Stimulated activated CD4-positive, alpha-beta T cell treated with anti-CD3 and anti-CD28 coated beads, Interleukin-4, amount 100 ng/mL, for 24 hours (primary cell): ENCODE results near the gene ZNF280B.
"Not testable (repeated sequence)": the region's sequence is repeated elsewhere in the genome, so short reads cannot be mapped to it uniquely, and the experiment has no call there.

Source experiments
- DNase-seq: peaks from one replicate; pipeline ENCODE4 v3.0.0-alpha.2; 2020

ZNF280B gene

DNA sequence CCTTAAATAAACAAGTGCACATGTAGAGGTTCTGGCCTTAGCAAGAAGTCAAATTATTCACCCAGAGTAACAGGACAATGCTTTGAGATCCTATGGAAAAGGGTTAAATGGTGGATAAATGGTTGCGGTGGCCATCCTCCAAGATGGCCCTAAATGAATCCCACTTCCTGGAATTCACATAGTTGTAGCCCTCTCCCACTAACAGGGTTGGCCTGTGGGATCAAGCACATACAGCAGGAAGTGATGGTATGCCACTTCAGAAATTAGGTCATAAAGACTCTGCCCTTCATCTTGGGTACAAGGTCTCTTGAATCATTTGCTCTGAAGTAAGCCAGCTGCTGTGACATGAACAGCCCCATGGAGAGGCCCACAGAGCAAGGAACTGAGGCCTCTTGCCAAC is 1.8 kb downstream of the ZNF280B start:
- DNase-seq = no peak

DNA sequence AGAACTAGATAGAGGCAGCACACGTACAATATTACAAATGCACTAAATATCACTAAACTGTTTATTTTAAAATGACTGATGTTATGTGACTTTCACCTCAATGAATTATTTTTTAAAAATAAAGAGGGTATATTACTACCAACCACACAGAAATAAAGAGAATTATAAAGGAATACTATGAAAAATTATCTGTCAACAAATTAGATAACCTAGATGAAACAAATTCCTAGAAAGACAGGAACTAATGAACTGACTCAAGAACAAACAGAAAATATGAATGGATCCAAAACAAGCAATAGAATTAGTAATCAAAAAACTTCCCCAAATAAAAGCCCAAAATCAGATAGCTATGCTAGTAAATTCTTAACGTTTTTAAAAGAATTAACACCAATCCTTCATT is 10.3 kb downstream of the ZNF280B start:
- no peak for DNase-seq

DNA sequence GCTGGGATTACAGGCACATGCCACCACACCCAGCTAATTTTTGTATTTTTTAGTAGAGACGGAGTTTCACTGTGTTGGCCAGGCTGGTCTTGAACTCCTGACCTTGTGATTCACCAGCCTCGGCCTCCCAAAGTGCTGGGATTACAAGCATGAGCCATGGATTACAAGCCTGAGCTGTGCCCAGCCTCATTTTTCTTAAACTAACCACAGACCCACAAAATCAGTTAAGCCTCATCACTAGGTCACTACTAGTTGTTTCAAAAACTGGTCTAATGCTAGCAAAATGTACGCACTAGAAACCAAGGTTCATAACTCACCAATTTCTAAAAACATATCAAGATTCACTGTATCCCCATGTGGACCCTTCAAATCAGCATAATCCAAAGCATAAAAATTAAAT is 17.0 kb downstream of the ZNF280B start:
- not testable (repeated sequence) for DNase-seq

DNA sequence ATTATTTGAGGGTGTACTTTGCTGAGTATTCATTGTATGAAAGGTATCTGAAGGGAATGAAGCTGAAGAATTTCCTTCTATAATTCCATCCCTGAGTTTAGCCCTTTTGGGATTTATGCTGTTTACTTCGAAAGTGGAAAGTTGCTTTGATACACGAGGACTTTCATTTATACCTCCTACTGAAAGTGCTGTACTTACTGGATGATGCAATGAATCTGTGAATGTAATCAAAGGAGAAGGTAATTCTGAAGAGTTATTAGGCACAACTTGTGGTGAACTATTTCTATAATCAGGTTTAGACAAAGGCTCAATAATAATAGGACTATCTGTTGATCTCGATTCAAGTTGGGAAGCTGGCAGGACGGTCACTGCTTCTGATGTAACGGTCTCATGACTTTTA is 19.8 kb downstream of the ZNF280B start:
- no peak for DNase-seq

DNA sequence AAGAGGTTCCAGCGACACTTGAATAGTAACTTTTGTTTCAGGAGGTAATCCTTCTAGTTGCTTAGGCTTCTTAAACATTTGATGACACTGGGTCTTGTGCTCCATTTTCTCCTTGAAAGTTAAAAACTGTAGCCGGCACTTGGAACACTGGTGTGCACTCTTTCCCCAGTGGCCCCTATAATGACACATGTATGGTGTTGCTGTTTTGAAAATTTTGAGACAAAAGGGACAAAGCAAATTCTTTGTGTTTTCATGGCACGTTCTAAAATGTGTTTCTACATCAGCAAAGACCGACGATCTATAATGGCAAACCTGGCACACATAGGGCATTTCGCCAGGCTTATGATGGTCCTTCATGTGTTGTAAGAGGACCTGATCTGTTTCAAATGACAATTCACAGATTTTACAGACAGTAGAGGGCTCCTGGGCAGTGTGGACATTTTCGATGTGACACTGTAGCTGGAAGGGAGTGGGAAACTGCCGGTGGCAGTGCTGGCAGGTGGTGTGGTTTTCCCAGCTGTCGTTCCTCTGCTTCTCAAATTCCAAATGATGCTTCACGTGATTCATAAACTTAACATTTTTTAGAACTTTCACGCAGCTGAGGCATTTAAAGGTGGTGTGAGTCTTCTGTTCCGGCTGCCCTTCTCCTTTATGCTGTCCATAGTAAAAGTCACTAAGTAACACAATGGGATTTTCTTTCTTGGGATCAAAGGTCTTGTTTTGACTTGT is 20.5 kb downstream of the ZNF280B start:
- DNase-seq = no peak

DNA sequence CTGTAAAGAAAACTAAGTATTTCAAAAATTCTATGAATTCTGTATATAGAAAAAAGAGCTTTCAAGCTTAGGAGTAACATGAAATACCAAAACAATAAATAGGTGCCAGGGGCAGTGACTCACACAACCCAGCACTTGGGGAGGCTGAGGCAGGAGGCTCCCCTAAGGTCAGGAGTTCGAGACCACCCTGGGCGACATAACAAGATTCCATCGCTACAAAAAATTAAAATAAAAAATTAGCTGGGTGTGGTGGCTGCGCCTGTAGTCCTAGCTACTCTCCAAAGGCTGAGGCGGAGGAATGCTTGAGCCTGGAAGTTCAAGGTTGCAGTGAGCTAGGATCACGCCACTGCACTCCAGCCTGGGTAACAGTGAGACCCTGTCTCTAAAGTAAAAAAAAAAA is 21.5 kb downstream of the ZNF280B start:
- no peak for DNase-seq

DNA sequence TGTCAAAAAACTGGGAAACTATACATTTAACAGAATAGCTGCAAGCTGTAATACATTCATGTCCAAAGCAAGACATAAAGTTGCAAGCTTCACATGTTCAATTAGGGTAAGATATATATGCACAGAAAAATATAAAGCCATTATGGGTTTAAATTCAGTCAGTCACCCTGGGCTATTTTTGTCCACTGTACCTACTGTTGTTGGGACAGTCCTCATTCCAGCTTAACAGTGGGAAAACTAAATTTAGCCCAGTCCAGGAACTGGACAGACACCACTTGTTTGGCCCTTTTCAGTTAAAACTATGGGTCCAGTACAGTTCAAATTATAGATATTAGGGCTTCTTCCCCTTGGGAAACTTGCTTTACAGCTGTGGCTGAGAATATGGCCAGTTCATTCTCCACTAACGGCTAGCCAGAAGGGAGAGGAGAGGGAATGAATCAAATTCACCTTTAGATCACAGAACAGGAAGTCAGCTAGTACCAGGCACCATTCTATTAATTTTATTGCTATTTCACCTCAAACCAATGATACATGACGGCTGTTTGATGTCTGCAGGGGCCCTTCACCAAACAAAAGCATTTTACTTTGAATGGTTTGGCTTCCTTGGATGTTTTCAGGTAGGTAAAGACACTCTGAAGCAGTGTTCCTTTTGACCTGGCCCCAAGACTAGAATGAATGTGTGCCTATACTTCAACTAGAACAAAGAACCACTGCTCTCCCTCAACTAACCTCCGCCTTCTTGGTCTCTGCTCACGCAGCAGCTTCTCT is 22.2 kb downstream of the ZNF280B start:
- DNase-seq = no peak

DNA sequence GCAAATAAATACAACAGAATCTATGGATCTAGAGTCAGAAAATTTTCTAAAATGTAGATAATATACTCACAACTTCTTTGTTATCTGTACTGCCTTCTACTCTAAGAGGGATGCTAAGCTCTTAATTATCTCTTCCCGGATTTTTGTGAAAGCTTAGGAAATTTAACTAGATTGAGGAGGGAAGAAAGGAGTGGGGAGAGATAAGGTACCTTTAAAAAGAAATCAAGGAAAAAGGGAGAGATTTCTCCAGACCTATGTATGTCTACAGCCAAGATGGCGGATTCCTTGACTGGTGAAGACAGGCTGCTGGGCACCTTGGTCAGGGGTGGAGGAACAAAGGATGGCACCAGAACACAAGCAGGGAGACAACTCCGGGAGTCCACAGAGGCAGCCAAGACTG is 23.0 kb downstream of the ZNF280B start:
- DNase-seq = no peak

DNA sequence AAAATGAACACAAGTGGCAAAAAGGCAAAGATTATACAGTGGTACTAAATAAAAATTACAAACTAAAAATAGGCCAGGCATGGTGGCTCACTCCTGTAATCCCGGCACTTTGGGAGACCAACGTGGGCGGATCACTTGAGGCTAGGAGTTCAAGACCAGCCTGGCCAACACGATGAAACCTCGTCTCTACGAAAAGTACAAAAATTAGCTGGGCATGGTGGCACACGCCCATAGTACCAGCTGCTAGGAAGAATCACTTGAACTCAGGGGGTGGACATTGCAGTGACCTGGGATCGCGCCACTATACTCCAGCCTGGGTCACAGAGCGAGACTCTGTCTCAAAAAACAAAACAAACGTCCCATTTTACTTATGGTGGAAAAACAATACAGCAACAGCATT is 24.5 kb downstream of the ZNF280B start:
- no peak for DNase-seq

DNA sequence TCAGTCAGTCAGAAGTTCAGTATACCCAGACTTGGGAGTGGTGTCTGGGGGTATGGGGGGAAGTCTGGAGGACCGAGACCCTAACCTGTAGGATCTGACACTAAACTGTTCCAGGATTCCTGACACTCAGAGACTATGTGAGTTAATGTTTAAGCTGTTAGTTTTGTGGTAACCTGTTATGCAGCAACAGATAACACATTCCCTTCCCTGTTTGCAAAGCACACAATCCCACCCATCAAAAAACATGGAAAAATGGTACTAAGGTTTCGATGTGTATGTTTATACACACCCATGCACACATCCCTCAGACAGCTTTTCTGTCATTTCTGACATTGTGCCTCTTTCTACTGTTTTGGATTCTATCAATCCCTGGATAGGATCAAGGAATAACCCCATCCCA is 27.6 kb downstream of the ZNF280B start:
- DNase-seq = no peak

DNA sequence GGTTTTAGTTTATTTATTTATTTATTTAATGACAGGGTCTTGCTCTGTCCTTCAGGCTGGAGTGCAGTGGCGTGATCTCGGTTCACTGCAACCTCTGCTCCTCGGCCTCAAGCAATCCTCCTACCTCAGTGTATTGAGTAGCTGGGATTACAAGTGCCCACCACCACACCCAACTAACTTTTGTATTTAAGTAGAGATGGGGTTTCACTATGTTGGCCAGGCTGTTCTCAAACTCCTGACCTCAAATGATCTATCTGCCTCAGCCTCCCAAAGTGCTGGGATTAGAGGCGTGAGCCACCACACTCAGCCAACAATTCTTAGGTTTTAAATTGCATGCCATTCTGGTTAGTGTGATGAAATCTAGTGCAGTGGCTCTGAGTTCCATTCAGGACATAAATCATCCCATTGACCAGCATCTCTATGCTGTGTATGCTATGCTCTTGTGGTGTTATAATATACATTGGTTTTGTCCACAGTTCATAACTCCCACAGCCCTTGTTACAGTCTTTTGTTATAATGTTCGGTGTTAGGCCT is 28.5 kb downstream of the ZNF280B start:
- no peak for DNase-seq

DNA sequence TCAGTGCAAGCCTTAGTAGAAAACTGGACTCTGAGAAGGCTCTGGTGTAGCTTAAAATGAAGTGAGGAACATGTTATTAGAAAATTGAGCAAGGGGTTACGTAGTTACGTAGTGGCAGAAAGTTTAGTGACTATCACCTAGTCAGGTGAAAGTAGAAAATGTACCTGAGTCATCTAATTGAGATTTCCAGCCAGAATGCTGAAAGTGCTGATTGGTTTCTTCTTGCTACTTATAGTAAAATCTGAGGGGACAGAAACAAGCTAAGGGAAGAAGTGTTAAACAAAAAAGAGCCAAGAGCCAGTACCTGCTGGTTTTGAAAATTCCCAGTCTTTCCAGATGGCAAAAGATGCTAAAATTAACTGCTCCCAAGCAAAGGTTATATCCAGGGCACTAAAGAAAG is 29.4 kb downstream of the ZNF280B start:
- no peak for DNase-seq

DNA sequence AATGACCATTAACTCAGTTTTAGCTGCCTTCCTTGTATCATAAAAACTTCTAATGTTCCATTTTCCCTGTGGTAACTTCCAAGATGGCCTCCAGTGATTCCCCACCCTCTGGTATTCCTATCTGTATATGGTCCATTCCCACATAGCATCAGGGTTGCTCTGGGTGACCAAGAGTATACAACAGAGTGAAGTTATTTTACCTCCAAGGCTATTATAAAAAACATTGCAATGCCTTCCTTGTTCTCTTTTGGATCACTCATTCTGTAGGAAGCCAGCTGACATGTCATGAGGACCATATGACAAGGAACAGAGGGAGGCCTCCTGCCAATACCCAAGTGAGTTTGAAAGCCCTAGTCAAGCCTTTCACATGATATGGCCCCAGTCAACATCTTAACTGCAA is 30.1 kb downstream of the ZNF280B start:
- no peak for DNase-seq

DNA sequence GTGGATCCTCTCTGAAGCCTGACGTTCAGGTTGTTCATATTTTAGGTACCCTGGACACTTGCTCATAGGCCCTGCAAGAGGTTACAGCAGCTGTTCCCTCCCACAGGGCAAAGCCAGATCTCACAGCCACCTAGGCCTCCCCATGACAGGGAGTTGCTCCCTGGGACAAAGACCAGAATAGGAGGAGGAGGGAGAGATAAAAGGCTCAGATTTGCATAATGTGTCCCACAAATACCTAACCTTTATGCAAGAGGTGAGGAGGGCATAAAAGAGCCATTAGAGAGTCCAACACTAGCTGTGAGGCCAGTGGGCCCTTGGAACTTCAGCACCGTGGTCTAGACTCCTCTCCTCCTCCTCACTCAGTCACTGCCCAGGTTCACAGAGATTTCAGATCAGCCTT is 33.8 kb downstream of the ZNF280B start:
- DNase-seq = no peak

DNA sequence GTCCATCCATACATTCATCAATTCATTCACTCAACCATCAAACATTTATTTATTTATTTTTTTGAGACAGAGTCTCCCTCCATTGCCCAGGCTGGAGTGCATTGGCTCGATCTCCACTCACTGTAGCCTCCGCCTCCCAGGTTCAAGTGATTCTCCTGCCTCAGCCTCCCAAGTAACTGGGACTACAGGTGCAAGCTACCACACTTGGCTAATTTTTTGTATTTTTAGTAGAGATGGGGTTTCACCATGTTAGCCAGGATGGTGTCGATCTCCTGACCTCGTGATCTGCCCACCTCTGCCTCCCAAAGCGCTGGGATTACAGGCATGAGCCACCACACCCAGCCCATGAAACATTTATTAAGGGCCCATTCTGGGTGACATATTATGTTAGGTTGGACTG is 37.4 kb downstream of the ZNF280B start:
- DNase-seq = not testable (repeated sequence)

DNA sequence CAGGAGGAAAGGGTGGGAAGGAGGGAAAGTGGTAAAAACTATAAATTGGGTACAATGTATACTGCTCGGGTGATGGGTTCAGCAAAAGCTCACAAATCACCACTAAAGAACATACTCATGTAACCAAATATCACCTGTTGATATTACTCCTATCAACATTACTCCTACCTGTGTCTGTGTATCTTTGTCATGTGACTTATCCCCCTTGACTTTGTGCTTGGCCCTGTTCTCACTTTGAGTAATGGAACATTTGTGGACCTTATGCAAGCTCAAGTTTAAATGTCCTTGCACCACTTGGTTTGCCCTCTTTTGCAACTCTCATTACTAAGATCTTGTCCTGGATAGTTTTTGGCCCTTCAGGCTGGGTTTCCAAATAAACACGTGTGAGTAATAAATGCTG is 39.0 kb downstream of the ZNF280B start:
- DNase-seq = no peak

DNA sequence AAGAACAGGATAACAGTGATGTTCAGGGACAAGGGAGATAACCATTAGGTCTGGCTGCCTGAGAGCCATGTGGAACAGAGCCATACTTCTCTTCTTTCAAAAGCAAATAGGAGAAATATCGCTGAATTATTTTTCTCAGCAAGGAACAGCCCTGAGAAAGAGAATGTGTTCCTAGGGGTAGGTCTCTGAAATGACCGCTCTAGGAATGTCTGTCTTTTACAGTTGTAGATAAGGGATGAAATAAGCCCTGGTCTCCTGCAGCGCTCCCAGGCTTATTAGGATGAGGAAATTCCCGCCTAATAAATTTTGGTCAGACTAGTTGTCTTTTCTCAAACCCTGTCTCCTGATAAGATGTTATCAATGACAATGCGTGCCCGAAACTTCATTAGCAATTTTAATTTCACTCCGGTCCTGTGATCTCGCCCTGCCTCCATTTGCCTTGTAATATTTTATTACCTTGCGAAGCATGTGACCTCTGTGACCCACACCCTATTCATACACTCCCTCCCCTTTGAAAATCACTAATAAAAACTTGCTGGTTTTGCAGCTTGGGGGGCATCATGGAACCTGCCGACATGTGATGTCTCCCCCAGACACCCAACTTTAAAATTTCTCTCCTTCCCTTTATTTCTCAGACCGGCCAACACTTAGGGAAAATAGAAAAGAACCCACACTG is 39.6 kb downstream of the ZNF280B start:
- DNase-seq = not testable (repeated sequence)

DNA sequence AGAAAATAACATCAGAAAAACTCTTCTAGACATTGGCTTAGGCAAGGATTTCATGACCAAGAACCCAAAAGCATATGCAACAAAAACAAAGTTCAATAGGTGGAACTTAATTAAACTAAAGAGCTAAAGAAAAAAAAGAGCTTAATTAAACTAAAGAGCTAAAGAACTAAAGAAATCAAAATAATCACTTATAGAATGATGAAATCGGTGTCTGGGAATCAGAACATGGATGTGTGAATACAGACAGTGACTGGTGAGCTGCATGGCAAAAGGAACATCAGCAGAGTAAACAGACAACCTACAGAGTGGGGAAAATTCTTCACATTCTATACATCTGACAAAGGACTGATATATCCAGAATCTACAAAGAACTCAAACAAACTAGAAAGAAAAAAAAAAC is 41.4 kb downstream of the ZNF280B start:
- DNase-seq = no peak

DNA sequence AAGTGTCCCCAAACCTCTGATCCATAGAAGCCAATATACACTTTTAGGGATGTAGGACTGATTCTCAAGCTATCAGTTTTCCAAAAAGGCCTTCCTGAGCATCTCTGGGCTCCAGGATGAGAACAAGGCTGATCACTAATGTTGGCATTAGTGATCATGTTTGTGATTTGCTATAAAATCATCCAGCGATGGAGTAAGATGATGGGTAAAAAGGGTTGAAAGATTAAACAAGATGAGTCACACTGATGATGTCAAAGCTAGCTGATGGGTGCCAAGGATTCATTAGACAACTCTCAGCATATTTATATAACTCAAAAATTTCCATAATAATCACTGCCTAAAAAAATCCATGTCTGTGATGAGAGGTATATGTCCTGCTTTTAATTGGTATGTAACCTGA is 42.8 kb downstream of the ZNF280B start:
- no peak for DNase-seq

DNA sequence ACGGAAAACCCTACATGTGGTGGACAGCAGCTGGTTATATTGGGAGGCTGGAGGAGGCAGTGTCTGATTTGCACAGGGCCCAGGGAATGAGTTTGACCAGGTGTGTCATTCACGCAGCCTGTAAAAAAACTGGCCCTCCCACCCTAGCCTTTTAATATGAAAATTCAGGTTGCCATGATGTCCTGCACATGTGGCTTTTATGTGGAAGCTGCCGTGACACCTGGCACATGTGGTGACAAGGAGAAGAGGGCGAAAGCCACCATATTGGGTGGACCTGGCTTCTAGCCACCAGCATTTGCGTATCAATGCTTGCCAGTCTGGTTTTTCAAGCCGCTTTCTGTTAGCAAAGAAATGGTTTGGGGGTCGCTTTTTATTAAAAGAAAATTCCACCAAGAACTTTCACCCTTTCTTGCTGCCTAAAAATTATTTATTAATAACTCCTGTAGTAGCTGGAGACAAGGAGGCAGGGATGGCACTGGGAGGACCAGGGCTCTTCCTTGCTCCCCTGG is 43.4 kb downstream of the ZNF280B start:
- no peak for DNase-seq

DNA sequence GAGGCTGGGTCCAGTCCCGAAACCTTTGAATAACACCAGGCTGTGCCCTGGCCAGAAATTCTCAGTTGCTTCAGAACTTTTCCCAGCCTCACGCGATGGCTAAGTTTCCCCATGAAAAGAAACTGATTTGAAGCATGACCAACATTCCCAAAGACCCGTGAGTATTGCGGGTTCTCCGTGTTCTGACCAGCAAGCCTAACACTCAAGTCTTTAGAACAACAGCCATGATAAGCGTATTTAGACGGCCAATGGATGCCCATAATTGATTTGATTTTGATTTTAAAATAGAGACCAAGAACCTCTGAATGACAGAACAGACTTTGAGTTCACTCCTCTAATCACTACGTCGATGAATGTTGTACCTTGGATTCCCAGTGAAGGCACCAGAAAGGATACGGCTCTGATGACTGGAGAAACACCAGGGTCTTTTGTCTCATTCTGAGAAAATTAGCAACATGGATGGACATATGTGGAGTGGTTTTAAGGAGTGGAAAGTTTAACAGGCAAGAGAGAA is 43.9 kb downstream of the ZNF280B start:
- no peak for DNase-seq

DNA sequence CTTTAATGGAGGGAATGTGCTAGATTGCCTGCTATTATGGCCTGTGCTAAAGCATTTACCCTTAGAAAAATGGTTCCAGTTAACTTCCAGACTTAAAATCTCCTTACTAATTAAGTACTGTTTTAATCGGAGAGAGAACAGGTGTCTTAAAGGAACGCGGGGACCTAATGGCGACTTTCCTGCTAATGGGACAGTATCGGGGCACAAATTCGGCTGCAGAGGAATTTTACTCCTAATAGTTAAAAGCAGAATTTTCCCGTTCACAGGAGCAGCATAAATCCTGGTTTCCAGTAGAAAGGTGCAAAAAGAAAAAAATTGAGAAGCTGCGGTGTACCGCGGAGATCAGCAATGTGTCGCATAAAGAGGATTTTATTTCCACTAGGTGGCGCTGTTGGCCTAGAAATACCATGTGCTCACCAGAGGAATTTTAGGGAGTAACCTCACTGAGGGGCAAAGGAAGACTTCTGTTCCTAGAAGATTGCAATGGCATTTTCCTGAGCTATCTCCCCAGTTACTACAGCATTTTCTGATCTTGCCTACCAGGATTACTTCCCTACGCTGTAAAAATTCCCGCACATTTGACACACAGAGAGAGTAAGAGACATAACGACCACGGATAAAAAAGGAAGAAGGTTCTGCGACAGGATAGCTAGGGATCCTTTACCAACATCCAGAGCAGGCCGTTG is 44.5 kb downstream of the ZNF280B start:
- peak; percentile 65 for DNase-seq
